GM19468 (cell line): ENCODE measurements around the gene CD36.
"Not testable (repeated sequence)": the region's sequence is repeated elsewhere in the genome, so short reads cannot be mapped to it uniquely, and the experiment has no call there.

Experiments used
- ATAC-seq: cut with Tn5 transposase; IDR thresholded peaks from one replicate; pipeline ENCODE4 v1.9.1; 2021; ENCODE audit warnings: mild to moderate bottlenecking, moderate library complexity, moderate number of reproducible peaks; ENCODE audit not compliant: unreplicated experiment; ENCODE audit errors: extremely low read depth

CD36 gene

DNA sequence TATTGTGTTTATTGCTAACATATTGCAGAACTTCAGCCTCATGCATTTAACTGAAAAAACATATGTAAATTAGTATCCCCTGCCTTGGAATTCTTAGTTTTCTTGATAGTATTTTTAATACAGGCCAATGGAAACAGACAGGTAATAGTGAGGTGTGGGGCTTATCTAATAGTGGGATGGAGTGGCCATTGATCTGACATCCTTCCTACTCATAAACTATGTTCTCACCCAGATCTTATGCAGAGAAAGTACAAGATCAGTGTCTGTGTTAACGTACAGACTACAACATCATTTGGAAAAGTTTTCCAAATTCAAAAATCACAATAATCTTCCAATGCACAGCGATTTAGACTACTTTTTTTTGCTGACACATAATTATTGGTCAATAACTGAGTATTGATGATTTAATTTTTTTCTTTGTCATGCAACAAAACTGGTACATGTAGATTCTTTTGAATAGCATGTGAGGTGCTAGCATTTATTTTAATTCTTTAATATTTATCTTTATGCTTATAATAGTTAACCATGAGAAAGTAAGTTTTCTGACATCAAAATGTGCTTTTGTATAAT, 9.7 kb downstream of the CD36 start:
- ATAC-seq = no peak

DNA sequence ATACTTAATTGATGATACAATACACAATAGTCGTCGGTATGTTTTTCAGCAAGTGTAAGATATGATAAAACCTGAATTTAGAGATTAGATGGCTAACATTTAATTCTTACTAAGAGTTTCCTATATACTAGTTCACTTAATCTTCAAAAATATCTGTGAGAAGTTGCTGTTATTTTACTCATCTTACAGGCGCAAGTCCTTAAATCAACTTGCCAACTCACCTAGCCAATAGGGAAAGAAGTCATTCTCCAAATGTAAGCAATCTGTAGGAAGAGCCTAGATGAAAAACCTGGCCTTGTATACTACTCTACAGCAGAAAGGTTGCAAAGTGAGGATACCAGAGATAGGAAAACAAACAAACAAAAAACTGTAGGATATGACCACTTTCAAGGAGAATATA, 10.6 kb downstream of the CD36 start:
- no peak for ATAC-seq

- no peak for ATAC-seq
Measured at GRCh38 chr7:80650030-80650429, 11.6 kb downstream of the CD36 start.

DNA sequence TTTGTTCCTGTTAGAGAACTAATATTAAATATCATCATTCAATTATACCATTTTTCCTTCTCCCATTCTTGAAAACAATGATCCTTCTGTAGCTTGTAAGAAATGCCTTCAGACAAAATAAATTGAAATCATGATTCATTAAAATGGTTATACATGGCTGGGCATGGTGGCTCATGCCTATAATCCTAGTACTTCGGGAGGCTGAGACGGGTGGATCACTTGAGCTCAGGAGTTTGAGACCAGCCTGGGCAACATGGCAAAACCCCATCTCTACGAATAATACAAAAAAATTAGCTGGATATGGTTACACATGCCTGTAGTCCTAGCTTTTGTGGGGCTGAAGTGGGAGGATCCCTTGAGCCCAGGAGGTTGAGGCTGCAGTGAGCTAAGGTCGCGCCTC, 13.0 kb downstream of the CD36 start:
- no peak for ATAC-seq

DNA sequence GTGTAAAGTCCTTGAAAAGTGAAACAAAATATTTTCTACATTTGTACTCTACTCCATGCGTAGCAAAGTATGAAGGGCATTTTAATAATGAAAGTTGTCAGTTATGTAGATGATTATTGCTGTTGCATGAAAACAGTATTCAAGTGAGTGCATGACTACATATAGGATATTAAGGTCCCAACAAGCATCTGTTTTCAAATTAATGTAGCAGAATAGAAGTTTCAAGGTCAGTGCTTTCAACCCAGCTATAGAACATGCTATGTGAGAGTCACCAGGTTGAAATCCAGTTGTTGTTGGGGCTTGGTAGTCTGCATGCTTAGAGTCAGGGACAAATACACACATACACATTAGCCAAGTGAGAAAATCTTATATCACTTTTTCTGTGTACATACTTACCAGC, 14.8 kb downstream of the CD36 start:
- no peak for ATAC-seq

- ATAC-seq = no peak
Measured at GRCh38 chr7:80654887-80655340, 16.5 kb downstream of the CD36 start.

DNA sequence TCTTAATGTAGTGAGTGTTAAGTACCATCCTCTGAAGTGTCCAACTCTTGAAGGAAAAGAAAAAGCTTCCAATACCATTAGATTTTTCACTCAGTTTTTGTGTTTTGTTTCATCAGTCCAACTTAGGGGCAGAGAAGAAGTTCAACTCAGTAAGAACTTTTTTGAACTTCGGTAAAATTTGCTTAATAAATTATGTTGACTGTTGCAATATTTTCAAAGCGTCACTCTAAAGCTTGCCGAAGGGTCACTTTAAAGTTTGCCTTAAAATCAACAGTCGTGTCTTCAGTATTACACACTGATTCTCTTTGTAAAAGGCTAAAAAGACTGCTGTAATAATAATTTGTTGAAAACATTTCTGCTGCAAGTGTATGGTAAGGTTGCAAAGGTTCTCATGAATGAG, 17.6 kb downstream of the CD36 start:
- ATAC-seq = no peak

DNA sequence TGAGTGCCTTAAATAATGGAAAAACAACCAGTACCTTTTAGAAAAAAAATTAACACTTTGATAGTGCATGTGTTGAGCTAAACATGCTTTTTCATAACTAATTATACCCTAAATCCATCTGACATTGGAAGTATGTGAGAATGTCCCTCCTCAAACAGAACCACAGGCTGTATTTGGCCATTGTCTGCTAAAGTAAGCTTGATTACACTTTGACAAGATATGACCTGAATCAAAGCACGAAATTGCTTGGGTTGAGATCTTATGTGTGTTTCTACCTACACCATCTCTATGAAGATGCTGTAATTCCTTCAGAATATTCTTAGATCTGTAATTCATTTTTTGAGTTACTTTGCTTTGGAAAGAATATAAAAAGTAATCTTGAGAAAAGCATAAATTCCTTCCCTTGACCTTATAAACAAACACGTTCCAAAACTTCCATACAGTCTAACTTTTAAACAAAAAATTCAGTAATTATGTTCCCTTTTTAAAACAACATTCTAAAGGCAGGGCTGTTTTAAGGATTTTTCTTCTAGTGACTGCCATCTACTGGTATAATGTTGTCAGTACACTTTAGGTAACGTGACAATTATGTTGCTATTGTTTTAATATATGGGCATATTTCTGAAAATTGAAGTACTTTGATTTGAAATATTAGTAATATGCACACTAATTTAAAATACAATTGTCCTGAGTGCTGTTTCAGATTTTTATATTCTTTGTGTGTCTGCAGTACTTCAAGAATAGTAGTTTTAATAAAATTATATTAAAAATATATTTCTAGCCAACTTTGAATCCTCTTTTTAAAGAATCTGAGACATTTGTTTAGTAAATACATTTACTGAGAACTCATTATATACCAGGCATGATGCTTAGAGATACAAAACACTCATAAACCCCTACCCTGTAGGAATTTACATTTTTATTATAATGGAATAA, 20.9 kb downstream of the CD36 start:
- no peak for ATAC-seq

GRCh38 chr7:80660939-80661338, 22.5 kb downstream of the CD36 start:
- ATAC-seq = no peak

DNA sequence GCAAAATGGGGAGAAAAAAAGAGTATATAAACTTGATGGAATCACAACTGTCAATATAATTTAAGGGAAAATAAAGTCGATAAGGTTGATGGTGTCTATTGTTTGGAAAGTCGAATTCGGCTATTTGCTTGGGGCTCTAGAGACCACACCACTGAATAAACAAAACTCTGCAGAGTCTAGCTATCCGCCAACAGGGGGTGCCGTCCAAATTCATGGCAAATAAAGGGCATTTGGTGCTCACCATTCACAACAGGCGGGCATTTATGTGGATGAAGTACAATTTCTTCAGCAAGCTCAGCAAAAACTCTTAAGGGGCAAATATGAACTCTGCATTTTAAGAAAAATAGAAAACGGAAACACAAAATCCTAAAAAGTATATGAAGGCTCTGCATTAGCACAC, 23.3 kb downstream of the CD36 start:
- ATAC-seq = no peak

GRCh38 chr7:80662252-80662651, 23.8 kb downstream of the CD36 start:
- ATAC-seq = no peak

- no peak for ATAC-seq
Measured at GRCh38 chr7:80665526-80665925, 27.1 kb downstream of the CD36 start.

DNA sequence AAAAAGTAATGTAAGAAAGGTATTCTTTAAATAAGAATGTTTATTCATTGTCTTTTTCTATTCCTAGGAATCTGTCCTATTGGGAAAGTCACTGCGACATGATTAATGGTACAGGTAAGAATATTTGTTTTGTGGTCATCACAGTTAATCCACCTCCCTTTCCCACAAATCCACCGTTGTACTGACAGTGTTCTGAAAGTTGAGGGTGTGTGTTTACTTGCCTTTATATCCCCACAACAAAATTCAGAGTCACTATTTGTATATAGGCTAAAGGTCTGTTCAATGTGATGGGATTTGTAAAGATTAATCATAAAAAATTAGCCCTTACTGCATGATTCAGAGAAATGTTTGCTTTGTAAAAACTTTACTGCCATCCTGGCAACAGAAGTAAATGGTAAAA, 27.9 kb downstream of the CD36 start:
- ATAC-seq = no peak

DNA sequence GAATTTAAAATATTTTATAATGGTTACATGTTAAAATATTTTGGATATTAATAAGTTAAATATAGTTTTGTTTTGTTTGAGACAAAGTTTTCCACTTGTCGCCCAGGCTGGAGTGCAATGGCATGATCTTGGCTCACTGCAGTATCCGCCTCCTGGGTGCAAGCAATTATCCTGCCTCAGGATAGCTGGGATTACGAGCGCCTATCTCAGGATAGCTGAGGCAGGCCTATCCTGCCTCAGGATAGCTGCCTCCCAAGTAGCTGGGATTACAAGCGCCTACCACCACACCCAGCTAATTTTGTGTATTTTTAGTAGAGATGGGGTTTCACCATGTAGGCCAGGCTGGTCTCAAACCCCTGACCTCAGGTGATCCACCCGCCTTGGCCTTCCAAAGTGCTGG, 30.9 kb downstream of the CD36 start:
- ATAC-seq = not testable (repeated sequence)

DNA sequence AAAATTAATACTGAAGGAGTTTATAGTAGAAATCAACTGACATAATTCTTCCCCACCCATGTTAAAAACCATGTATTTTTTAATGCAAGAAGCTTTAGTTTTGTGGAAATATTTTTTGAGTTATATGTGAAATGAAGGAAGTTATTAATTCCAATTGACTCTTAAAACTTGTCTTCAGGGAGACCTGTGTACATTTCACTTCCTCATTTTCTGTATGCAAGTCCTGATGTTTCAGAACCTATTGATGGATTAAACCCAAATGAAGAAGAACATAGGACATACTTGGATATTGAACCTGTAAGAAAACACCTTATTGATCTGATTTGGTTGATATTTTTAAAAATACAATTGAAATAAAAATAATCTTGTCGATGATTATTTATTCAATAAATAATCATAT, 33.3 kb downstream of the CD36 start:
- ATAC-seq = no peak

DNA sequence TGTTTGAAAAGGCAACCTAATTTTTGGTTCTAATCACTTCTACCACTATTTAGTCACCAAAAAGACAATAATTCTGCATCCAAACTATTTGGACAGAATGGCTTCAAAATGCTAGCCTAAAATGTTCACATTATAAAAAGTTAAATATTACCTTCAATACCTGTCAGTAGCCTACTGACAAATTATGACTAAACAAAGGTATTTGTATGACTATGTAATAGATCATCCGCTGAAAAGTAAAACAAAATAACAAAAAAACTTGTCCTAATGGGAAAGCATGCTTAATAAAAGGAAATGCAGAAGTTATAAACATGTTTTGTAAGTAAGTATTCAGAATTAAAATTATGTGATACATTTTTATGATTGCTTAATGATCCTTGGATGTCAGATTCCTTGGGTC, 36.6 kb downstream of the CD36 start:
- ATAC-seq = no peak

- no peak for ATAC-seq
Measured at GRCh38 chr7:80676404-80676803, 38.0 kb downstream of the CD36 start.

- ATAC-seq = no peak
Measured at GRCh38 chr7:80677629-80678028, 39.2 kb downstream of the CD36 start.

DNA sequence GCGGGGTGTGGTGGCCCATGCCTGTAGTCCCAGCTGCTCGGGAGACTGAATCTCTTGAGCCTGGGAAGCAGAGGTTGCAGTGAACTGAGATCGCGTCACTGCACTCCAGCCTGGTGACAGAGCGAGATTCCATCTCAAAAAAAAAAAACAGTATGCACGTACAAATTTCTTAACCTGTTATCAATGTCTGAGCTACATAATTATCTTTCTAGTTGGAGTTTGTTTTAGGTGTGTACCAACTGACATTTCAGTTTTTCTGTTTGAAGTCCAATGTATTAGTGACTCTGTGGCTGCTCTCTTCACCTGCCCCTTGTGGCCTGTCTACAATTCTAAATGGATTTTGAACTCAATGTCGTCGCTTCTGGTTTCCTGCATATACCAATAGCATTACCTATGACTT, 40.3 kb downstream of the CD36 start:
- no peak for ATAC-seq

GRCh38 chr7:80679921-80680907, 41.8 kb downstream of the CD36 start:
- no peak for ATAC-seq
